GM23248 (cell line): ENCODE measurements around the gene TBL1X. TPM values are rescaled to one million over a fixed set of nuclear protein-coding genes. Genes with fewer than 3 reads are reported as not detected.

ENCODE experiments used
- DNase-seq: peaks from one replicate; pipeline ENCODE4 v3.0.0-alpha.2; 2015
- H2AFZ ChIP-seq: fragments of 200-600 bp; sonication (generic); 2 replicates; pipeline ENCODE4 v1.6.1; 2016; ENCODE audit warnings: antibody characterized with exemption
- H3F3A ChIP-seq: fragments of 200-600 bp; sonication (generic); 2 replicates; pipeline ENCODE4 v1.6.1; 2016; ENCODE audit warnings: mild to moderate bottlenecking, antibody characterized with exemption, mixed run types; ENCODE audit not compliant: insufficient read depth
- H3K27ac ChIP-seq: fragments of 200-600 bp; sonication (generic); 2 replicates; pipeline ENCODE4 v1.5.1; 2016; ENCODE audit warnings: mild to moderate bottlenecking
- H3K27me3 ChIP-seq: fragments of 200-600 bp; sonication (generic); replicated peaks from 2 replicates; pipeline ENCODE4 v1.6.1; 2016; ENCODE audit warnings: mild to moderate bottlenecking; ENCODE audit not compliant: insufficient read depth
- H3K36me3 ChIP-seq: fragments of 200-600 bp; sonication (generic); 2 replicates; pipeline ENCODE4 v1.6.1; 2016; ENCODE audit warnings: low read depth, mild to moderate bottlenecking
- H3K4me1 ChIP-seq: fragments of 200-600 bp; sonication (generic); 2 replicates; pipeline ENCODE4 v1.6.1; 2016; ENCODE audit warnings: mild to moderate bottlenecking; ENCODE audit not compliant: insufficient read depth
- H3K4me2 ChIP-seq: fragments of 200-600 bp; sonication (generic); one replicate; pipeline ENCODE4 v1.6.1; 2016; ENCODE audit warnings: mild to moderate bottlenecking; ENCODE audit not compliant: unreplicated experiment
- H3K4me3 ChIP-seq: fragments of 200-600 bp; sonication (generic); 2 replicates; pipeline ENCODE4 v1.5.1; 2016; ENCODE audit warnings: mild to moderate bottlenecking
- H3K79me2 ChIP-seq: fragments of 200-600 bp; sonication (generic); 2 replicates; pipeline ENCODE4 v1.6.1; 2016; ENCODE audit warnings: mild to moderate bottlenecking; ENCODE audit not compliant: insufficient read depth
- H3K9ac ChIP-seq: fragments of 200-600 bp; sonication (generic); 2 replicates; pipeline ENCODE4 v1.6.1; 2016; ENCODE audit warnings: mild to moderate bottlenecking
- H3K9me2 ChIP-seq: fragments of 200-600 bp; sonication (generic); 2 replicates; pipeline ENCODE4 v1.6.1; 2016; ENCODE audit warnings: mixed run types, mild to moderate bottlenecking, moderate library complexity; ENCODE audit not compliant: insufficient read depth
- H3K9me3 ChIP-seq: fragments of 200-600 bp; sonication (generic); one replicate; pipeline ENCODE4 v1.6.1; 2017; ENCODE audit warnings: low read depth
- H4K20me1 ChIP-seq: fragments of 200-600 bp; sonication (generic); 2 replicates; pipeline ENCODE4 v1.6.0; 2016; ENCODE audit not compliant: insufficient read depth
- EZH2 ChIP-seq: fragments of 200-600 bp; sonication (generic); IDR thresholded peaks from 2 replicates; pipeline ENCODE4 v1.6.1; 2018; ENCODE audit warnings: antibody characterized with exemption, mild to moderate bottlenecking; ENCODE audit not compliant: insufficient read depth, poor library complexity, severe bottlenecking
- EZH2phosphoT487 ChIP-seq: fragments of 200-600 bp; sonication (generic); IDR thresholded peaks from 2 replicates; pipeline ENCODE4 v1.6.1; 2018; ENCODE audit warnings: antibody characterized with exemption, moderate library complexity, mild to moderate bottlenecking, low read depth; ENCODE audit not compliant: insufficient read depth
- WGBS, 2 experiments: methylation state at CpG; one replicate each; pipeline ENCODE4 v1.1.6; 2015 to 2017; ENCODE audit warnings: low lambda C conversion rate in 2 of 2, low coverage in 1 of 2; ENCODE audit errors: missing lambda C conversion rate in 2 of 2; 5-methylcytosine and 5-hydroxymethylcytosine counted together
- in situ Hi-C: fragments of 300-500 bp; cut with MboI; formaldehyde crosslinking; loops from 2 replicates; pipeline ENCODE4 v1.15.0; 2020
- polyA plus RNA-seq: library from polyadenylated mRNA; unstranded; fragments of >200 nt; fragmentation: Nextera tagmentation; extraction: Ambion mirVana; gene quantifications from 2 replicates; pipeline ENCODE4 v1.2.1, GENCODE V29; 2016
- total RNA-seq: library from RNA; depleted of rRNA; stranded (reverse); fragments of >200 nt; shearing (Covaris generic); gene quantifications from 2 replicates; pipeline ENCODE4 v1.2.3, GENCODE V29; 2014

The TBL1X gene
- total and polyA plus RNA-seq, 2 experiments from 2014 or later: 8.2 to 26.8 TPM

GRCh38 chrX:9710332-9710731, 245.5 kb downstream of the TBL1X start:
- Histone ChIP-seq H4K20me1 (no peaks in the 10 kb centered on the region), H3K4me1 (no peaks in the 10 kb centered on the region), H2AFZ (no peak overlapping the region), H3K79me2 (no peaks in the 10 kb centered on the region), H3K36me3 (no peaks in the 10 kb centered on the region), H3F3A (no peaks in the 10 kb centered on the region), H3K4me3 (no peak overlapping the region), H3K4me2 (no peak overlapping the region), H3K27ac (no peak overlapping the region), H3K27me3 (no peaks in the 10 kb centered on the region), H3K9me3 (no peaks in the 10 kb centered on the region), H3K9me2 (no peaks in the 10 kb centered on the region), H3K9ac (no peak overlapping the region)
- in situ Hi-C loops: loop anchor here (25.0 kb wide), 1 partner anchor 898 kb away; the partner anchor contains the start of gene FAM9A
- 88 to 90% methylated on average over 8 of the region's 8 CpGs for WGBS, 2 experiments
- no peak for DNase-seq
- TF ChIP-seq EZH2: no peak
- TF ChIP-seq EZH2phosphoT487: no peak

GRCh38 chrX:9717376-9717775, 252.5 kb downstream of the TBL1X start:
- in situ Hi-C loops: loop anchor here (25.0 kb wide), 1 partner anchor 905 kb away; the partner anchor contains the start of gene FAM9A
- H3K27me3 ChIP-seq: no peaks in the 10 kb centered on the region
- no peak overlapping the region for H3K4me2 ChIP-seq
- H3K4me1 ChIP-seq: no peaks in the 10 kb centered on the region
- no peaks in the 10 kb centered on the region for H3F3A ChIP-seq
- DNase-seq: no peak
- TF ChIP-seq EZH2 (no peak), EZH2phosphoT487 (no peak)
- no peaks in the 10 kb centered on the region for H4K20me1 ChIP-seq
- no peak overlapping the region for H3K4me3 ChIP-seq
- H3K36me3 ChIP-seq: no peaks in the 10 kb centered on the region
- no peak overlapping the region for H3K27ac ChIP-seq
- no peaks in the 10 kb centered on the region for H3K79me2 ChIP-seq
- WGBS, 2 experiments: 95 to 99% methylated on average over 18 to 21 of the region's 21 CpGs
- H3K9ac ChIP-seq: no peak overlapping the region
- H2AFZ ChIP-seq: no peak overlapping the region
- no peaks in the 10 kb centered on the region for H3K9me2 ChIP-seq
- no peaks in the 10 kb centered on the region for H3K9me3 ChIP-seq

- no peak overlapping the region for H3K9ac ChIP-seq
- no peak overlapping the region for H3K4me3 ChIP-seq
- H3K9me2 ChIP-seq: no peaks in the 10 kb centered on the region
- no peak overlapping the region for H3K4me2 ChIP-seq
- no peaks in the 10 kb centered on the region for H3K4me1 ChIP-seq
- WGBS, 2 experiments: 89 to 97% methylated on average over 2 of the region's 2 CpGs
- no peaks in the 10 kb centered on the region for H3F3A ChIP-seq
- H3K27ac ChIP-seq: no peak overlapping the region
- in situ Hi-C loops: loop anchor here (25.0 kb wide), 1 partner anchor 912 kb away; the partner anchor contains the start of gene FAM9A
- H2AFZ ChIP-seq: no peak overlapping the region
- peak; percentile 48 for DNase-seq
- TF ChIP-seq EZH2phosphoT487: no peak
- TF ChIP-seq EZH2: no peak
- H3K36me3 ChIP-seq: no peaks in the 10 kb centered on the region
- H3K79me2 ChIP-seq: no peaks in the 10 kb centered on the region
- no peaks in the 10 kb centered on the region for H3K9me3 ChIP-seq
- no peaks in the 10 kb centered on the region for H4K20me1 ChIP-seq
- no peaks in the 10 kb centered on the region for H3K27me3 ChIP-seq
These were observed 259.9 kb downstream of the TBL1X start for GRCh38 chrX:9724711-9725110.

GRCh38 chrX:9728261-9728660, 263.4 kb downstream of the TBL1X start:
- H3K9me2 ChIP-seq: no peaks in the 10 kb centered on the region
- H3K9ac ChIP-seq: no peak overlapping the region
- no peak overlapping the region for H3K27ac ChIP-seq
- no peak overlapping the region for H3K4me3 ChIP-seq
- no peak for DNase-seq
- no peak overlapping the region for H3K4me2 ChIP-seq
- no peaks in the 10 kb centered on the region for H3K4me1 ChIP-seq
- no peak overlapping the region for H2AFZ ChIP-seq
- H3K36me3 ChIP-seq: no peaks in the 10 kb centered on the region
- no peaks in the 10 kb centered on the region for H3K27me3 ChIP-seq
- WGBS, 2 experiments: 83 to 100% methylated on average over 1 to 3 of the region's 3 CpGs
- no peaks in the 10 kb centered on the region for H3F3A ChIP-seq
- in situ Hi-C loops: no loop called here
- H4K20me1 ChIP-seq: no peaks in the 10 kb centered on the region
- no peaks in the 10 kb centered on the region for H3K79me2 ChIP-seq
- TF ChIP-seq EZH2 (no peak), EZH2phosphoT487 (no peak)
- no peaks in the 10 kb centered on the region for H3K9me3 ChIP-seq
